Smooth muscle cell of the brain vasculature (primary cell): ENCODE data around the gene LTBP2.
"Not testable (repeated sequence)": the region's sequence is repeated elsewhere in the genome, so short reads cannot be mapped to it uniquely, and the experiment has no call there.

Experiments
- DNase-seq: peaks from one replicate; pipeline ENCODE4 v3.0.0-alpha.2; 2012; ENCODE audit warnings: low read depth, low spot score

Gene LTBP2

DNA sequence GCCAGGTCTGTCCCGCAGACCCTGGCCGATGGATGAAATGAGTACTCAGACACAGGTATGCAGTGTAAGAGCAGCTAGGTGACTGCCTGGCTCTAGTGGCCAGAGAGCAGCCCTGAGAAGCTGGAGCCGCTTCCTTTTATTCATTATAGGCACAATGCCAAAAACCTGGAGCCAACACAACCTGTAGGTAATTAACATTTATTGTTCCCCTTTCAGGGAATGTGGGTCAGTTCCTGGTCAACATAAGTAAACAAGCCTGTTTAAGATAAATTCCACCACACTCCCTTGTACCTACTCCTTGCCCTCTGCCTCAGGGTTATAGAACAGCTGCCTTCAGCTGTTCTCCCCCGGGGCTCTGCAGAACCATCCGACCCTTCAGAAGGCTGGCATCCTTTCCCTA lies 157.6 kb downstream of the LTBP2 start:
- DNase-seq: not testable (repeated sequence)
